NCI-H2196 treated with DMSO at 0.1 percent for 48 hours (cell line): ENCODE data around the gene KRTAP9-7.
"Not testable (repeated sequence)": the region's sequence is repeated elsewhere in the genome, so short reads cannot be mapped to it uniquely, and the experiment has no call there.

Experiments
- DNase-seq: peaks from one replicate; lab custom pipeline; 2025; ENCODE audit not compliant: unreplicated experiment; lab: John Stamatoyannopoulos, UW

KRTAP9-7 gene, protein sequence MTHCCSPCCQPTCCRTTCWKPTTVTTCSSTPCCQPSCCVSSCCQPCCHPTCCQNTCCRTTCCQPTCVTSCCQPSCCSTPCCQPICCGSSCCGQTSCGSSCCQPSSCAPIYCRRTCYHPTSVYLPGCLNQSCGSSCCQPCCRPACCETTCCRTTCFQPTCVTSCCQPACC

DNA sequence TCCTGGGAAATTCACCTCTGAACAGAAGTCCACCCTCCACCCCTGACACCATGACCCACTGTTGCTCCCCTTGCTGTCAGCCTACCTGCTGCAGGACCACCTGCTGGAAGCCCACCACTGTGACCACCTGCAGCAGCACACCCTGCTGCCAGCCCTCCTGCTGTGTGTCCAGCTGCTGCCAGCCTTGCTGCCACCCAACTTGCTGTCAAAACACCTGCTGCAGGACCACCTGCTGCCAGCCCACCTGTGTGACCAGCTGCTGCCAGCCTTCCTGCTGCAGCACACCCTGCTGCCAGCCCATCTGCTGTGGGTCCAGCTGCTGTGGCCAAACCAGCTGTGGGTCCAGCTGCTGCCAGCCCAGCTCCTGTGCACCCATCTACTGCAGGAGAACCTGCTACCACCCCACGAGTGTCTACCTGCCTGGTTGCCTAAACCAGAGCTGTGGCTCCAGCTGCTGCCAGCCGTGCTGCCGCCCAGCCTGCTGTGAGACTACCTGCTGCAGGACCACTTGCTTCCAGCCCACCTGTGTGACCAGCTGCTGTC, at the start of gene KRTAP9-7:
KRTAP9-7 (plus strand) TSS at position 51 of the 543 bp plus-strand sequence; CDS start at position 51, 0 bp downstream.
- not testable (repeated sequence) for DNase-seq

DNA sequence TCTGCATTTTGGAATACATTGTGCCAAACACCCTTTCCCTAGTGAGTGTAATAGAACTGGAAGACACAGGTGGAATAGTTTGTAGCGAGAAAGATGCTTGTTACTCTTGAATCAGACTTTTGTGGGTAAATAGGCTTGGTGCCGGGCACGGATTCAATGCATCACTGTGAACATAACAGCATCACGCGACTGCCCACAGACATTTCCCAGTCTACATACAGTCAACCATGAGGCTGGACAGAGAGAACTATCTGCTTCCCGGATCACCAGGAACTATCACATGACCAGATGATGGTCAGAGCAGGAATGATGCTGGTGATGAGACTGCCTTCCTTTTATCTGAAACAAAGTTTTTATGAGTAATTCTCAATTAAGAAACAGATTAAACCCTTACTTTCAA, 49.4 kb upstream of the KRTAP9-7 start:
- no peak for DNase-seq

- not testable (repeated sequence) for DNase-seq
Measured at GRCh38 chr17:41226598-41227095, 48.9 kb upstream of the KRTAP9-7 start, which contains the start of gene KRTAP9-2. Gene KRTAP9-2, plus strand, starts transcription at chr17:41226648. Its CDS starts 7 bp downstream, at chr17:41226655.

GRCh38 chr17:41230094-41230493, 45.4 kb upstream of the KRTAP9-7 start:
- no peak for DNase-seq

GRCh38 chr17:41231731-41232130, 43.8 kb upstream of the KRTAP9-7 start:
- DNase-seq, result no peak

DNA sequence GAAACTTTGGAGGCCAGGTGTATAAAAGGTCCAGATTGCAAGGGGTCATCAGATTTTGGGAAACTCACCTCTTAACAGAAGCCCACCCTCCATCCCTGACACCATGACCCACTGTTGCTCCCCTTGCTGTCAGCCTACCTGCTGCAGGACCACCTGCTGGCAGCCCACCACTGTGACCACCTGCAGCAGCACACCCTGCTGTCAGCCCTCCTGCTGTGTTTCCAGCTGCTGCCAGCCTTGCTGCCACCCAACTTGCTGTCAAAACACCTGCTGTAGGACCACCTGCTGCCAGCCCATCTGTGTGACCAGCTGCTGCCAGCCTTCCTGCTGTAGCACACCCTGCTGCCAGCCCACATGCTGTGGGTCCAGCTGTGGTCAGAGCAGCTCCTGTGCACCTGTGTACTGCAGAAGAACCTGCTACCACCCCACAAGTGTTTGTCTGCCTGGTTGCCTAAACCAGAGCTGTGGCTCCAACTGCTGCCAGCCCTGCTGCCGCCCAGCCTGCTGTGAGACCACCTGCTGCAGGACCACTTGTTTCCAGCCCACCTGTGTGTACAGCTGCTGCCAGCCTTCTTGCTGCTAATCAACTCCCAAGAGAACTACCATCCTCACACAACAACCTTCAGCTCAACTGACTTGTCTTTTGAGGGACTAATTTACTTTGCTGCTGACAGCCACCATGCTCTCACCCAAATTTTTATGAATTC, 42.9 kb upstream of the KRTAP9-7 start, which contains the start of gene KRTAP9-3:
KRTAP9-3 (plus strand) TSS at position 51 of the 707 bp plus-strand sequence; CDS start at position 104, 53 bp downstream.
- DNase-seq, result not testable (repeated sequence)

DNA sequence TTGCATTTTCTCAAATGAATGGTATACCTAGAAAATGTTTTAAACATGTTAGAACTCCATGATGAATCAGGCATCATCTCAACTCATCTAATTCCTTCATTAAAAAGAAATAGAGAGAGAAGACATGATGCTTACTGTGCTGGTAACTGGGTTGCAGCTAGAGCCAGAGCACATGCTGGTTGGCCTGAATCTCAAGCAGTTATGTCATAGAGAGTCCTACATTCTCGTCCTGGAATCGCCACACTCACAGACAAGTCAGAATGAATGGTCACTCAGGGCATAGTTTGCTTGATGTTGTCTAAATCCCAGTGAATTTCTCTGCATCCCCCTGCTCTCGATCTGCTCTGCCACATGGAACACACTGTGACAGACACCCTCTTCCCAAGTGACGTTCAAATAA, 38.4 kb upstream of the KRTAP9-7 start:
- DNase-seq, result not testable (repeated sequence)

DNA sequence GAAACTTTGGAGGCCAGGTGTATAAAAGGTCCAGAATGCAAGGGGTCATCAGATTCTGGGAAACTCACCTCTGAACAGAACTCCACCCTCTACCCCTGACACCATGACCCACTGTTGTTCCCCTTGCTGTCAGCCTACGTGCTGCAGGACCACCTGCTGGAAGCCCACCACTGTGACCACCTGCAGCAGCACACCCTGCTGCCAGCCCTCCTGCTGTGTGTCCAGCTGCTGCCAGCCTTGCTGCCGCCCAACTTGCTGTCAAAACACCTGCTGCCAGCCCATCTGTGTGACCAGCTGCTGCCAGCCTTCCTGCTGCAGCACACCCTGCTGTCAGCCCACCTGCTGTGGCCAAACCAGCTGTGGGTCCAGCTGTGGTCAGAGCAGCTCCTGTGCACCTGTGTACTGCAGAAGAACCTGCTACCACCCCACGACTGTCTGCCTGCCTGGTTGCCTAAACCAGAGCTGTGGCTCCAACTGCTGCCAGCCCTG, 37.5 kb upstream of the KRTAP9-7 start, which contains the start of gene KRTAP9-8:
KRTAP9-8 (plus strand) TSS at position 51 of the 489 bp plus-strand sequence; CDS start at position 104, 53 bp downstream.
- not testable (repeated sequence) for DNase-seq

- not testable (repeated sequence) for DNase-seq
Measured at GRCh38 chr17:41246995-41247787, 28.3 kb upstream of the KRTAP9-7 start.

- not testable (repeated sequence) for DNase-seq
Measured at GRCh38 chr17:41249637-41250240, 25.8 kb upstream of the KRTAP9-7 start, which contains the start of gene KRTAP9-4. Gene KRTAP9-4, plus strand, starts transcription at chr17:41249687. Its CDS starts 34 bp downstream, at chr17:41249721.

- DNase-seq, result no peak
Measured at GRCh38 chr17:41251261-41251660, 24.2 kb upstream of the KRTAP9-7 start.

- DNase-seq, result no peak
Measured at GRCh38 chr17:41254861-41255260, 20.6 kb upstream of the KRTAP9-7 start.

DNA sequence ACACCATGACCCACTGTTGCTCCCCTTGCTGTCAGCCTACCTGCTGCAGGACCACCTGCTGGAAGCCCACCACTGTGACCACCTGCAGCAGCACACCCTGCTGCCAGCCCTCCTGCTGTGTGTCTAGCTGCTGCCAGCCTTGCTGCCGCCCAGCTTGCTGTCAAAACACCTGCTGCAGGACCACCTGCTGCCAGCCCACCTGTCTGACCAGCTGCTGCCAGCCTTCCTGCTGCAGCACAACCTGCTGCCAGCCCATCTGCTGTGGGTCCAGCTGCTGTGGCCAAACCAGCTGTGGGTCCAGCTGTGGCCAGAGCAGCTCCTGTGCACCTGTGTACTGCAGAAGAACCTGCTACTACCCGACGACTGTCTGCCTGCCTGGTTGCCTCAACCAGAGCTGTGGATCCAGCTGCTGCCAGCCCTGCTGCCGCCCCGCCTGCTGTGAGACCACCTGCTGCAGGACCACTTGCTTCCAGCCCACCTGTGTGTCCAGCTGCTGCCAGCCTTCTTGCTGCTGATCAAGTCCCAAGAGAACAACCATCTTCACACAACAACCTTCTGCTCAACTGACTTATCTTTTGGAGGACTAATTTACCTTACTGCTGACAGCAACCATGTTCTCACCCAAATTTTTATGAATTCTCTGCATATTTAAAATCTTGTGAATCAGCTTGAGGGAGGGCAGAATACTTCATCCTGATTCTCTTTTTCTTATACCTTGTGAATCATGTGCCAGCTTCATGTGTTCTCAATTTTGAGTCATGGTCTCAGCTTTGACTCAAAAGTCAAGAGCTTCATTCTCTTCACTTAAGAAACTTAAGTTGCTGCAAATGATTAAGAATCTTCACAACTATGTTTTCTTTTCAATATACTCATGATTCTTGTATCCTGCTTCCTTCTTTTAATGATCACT, 19.9 kb upstream of the KRTAP9-7 start, which contains the start of gene KRTAP9-9:
KRTAP9-9 (plus strand) TSS at position 4 of the 910 bp plus-strand sequence.
- not testable (repeated sequence) for DNase-seq

- no peak for DNase-seq
Measured at GRCh38 chr17:41256291-41256685, 19.2 kb upstream of the KRTAP9-7 start.

GRCh38 chr17:41258406-41258805, 17.1 kb upstream of the KRTAP9-7 start:
- no peak for DNase-seq

- DNase-seq, result no peak
Measured at GRCh38 chr17:41263212-41263611, 12.3 kb upstream of the KRTAP9-7 start.

DNA sequence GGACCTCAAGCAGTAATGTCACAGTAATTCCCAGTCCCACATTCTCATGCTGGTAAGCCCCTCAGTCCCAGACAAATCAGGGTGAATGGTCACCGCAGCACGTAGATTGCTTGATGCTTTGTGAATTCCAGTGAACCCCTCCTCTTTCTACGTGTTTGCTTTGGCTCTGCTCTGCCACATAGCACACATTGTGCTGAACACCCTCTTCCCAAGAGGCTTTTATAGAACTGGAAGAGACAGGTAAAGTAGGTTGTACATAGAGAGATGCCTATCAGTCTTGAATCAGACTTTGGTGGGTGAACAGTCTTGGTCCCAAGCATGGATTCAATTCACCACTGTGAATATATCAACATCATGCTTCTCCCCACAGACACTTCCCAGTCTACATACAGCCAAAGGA, 10.9 kb upstream of the KRTAP9-7 start:
- no peak for DNase-seq

- no peak for DNase-seq
Measured at GRCh38 chr17:41265078-41265477, 10.4 kb upstream of the KRTAP9-7 start, which contains the start of gene KRTAP9-6. Gene KRTAP9-6, plus strand, starts transcription at chr17:41265378. Its CDS starts 0 bp downstream, at chr17:41265378.

DNA sequence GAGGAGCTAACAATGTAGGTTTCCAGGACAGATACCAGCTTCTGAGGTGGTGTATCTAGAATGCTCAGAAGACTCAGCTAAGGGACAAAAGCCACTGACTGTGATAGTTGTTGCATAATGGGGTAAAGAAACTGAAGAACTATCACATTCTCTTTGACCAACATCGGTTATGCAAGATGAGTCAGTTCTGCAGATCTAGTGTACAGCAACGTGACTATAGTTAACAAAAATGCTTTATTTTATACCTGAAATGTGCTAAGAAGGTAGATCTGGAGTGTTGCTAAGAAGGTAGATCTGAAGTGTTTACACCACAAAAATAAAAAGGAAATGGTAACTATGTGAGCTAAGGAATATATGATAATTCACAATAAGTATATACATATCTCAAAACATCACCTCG, 7.8 kb upstream of the KRTAP9-7 start:
- DNase-seq, result no peak
